Fibroblast of peridontal ligament (primary cell): ENCODE measurements around the gene ZNF282.
A peak's percentile ranks its signal among the peaks of the same experiment; 100 is the strongest.
"Not testable (repeated sequence)": the region's sequence is repeated elsewhere in the genome, so short reads cannot be mapped to it uniquely, and the experiment has no call there.

Source experiments
- DNase-seq: peaks from one replicate; pipeline ENCODE4 v3.0.0-alpha.2; 2010; ENCODE audit errors: extremely low read depth

The ZNF282 gene

DNA sequence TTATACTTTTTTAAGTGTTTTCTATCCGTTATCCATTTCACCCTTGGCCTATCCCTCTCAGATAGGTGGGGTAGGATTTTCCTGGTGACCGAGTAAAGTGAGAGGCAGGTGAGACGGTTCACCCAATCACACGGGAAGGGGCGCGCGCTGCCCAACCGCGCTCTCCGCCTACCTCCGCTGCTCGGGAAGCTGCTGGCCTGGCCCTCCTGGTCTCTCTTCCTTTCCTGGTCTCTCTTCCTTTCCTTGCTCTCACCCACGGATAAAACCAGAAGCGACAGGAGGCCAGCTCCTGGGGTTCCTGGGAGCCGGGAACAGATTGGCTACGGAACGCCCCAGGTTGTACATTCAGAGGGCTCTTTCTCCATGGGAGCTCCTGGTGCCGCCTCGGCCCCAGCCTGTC is 29.8 kb downstream of the ZNF282 start:
- DNase-seq = no peak

DNA sequence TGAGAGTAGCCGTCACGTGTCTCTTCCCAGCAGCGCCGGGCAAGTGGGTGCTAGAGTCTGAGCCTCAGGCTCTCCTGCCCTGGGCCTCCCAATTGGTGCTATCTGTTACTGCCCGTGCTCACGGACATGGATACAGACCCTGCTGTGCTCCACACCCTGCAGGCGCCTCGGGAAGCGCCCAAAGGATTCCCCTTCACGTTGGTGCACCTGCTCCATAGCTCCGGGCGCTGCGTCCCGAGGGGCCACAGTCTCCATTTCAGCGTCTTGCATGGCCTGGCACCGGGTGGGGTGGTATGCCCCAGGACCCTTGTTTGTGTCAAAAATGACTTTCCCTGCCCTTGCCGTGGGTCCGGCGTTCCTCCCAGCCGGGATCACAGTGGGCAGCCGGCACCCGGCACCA is 30.3 kb downstream of the ZNF282 start:
- no peak for DNase-seq

DNA sequence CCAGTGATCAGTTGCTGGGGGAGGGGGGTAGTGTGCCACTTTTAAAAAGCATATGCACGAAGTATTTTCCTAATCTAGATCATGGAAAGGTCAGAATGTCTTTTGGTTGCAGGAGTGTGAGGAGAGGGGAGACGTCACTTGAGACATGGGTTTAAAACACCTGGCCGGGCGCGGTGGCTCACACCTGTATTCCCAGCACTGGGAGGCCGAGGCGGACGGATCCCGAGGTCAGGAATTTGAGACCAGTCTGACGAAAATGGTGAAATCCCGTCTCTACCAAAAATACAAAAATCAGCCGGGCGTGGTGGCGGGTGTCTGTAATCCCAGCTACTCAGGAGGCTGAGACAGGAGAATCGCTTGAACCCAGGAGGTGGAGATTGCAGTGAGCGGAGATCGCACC is 31.0 kb downstream of the ZNF282 start:
- DNase-seq = not testable (repeated sequence)

DNA sequence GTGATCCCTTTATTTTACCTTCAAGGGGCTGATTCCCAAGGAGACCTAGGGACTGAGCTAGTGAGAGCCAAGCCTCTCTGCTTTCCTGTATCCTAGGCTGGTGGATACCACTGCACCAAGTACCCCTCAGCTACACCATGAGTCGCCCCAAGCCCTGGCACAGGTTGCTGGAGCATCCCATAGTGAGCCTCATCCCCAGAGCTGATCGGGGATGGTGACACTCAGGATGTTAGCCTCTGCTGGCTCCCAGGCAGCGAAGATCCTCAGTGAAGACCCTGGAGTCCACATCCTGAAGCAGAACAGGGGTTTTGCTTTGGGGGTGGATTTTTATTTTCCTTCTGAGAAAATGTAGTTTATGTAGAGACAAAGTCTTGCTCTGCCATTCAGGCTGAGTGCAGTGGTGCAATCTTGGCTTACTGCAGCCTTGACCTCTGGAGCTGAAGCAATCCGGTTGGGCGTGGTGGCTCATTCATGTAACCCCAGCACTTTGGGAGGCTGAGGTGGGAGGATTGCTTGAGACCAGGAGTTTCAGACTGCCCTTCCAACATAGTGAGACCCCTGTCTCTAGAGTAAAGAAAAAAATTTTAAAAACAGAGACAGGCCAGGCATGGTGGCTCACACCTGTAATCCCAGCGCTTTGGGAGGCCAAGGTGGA is 31.6 kb downstream of the ZNF282 start:
- no peak for DNase-seq

DNA sequence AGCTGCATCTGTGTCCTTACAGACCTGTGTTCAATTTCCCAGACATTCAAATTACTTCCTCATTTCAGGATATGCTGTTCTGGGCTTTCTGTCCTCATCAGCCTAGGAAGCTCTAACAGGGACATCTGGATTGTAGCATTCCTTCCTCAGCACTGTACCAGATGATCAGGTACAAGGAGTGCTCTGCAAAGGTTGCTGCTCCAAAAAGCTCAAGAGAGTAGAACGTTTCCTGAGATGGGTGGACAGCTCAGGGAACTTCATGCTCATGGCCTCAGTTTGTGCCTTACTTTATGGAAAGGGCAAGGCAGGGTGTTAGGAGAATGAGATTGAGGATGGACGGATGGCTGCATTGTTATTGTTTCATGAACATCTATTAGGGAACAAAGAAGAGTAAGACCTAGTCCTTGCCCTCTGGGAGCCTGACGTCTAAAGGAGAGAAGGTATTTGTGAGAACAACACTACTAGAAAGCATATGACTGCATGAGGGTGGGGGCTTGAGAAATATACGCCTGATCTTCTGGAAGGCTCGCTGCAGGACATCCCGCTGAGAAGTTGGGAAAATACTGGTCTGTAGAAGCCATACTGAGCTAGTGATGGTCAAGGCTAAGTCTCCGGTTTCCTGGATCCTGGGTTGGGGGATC is 33.6 kb downstream of the ZNF282 start:
- no peak for DNase-seq

DNA sequence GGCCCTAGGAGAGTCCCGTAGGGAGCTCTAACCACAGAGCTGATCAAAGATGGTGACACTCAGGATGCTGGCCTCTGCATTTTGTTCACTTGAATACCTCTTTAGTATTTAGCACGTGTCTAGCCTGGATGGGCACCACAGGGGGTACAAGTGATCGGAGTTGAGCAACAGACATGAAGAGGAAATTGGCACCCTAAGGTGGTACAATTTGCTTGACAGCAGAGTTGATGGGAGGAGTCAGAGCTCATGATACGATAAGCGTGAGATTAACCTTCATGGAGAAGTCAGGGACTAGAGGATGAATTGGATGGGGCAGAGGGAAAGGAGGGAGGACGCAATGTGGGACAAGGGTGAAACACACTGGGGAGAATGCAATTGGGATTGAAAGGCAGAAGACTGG is 34.2 kb downstream of the ZNF282 start:
- no peak for DNase-seq

DNA sequence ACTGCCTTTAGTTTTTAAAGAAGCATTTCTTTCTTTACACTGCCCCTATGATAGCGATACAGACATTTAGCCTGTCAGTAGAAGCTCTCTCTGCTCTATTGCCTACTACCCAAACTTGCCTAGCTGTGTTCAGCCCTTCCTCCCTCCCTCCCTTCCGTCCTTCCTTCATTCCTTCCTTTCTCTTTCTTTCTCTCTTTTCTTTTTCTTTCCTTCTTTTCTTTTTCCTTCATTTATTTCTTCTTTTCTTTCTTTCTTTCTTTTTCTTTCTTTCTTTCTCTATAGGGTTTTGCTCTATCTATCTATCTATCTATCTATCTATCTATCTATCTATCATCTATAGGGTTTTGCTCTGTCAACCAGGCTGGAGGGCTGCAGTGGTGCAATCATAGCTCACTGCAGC is 37.0 kb downstream of the ZNF282 start:
- DNase-seq = no peak

DNA sequence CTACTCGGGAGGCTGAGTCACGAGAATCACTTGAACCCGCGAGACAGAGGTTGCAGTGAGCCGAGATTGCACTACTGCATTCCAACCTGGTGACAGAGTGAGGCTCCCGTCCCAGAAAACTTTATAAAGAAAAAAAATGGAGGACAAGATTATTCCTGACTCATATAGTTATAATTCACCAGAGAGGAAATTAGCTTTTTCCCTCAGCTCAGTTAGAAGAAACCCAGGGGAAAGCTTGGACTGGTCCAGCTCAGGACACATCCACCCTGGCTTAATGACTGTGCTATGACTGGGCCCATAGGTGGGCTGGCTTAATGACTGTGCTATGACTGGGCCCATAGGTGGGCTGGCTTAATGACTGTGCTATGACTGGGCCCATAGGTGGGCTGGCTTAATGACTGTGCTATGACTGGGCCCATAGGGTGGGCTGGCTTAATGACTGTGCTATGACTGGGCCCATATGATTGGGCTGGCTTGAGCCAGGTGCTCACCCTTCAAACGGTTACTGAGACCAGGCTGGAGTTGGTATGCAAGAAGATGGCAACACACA is 38.4 kb downstream of the ZNF282 start:
- peak; percentile 87 for DNase-seq

DNA sequence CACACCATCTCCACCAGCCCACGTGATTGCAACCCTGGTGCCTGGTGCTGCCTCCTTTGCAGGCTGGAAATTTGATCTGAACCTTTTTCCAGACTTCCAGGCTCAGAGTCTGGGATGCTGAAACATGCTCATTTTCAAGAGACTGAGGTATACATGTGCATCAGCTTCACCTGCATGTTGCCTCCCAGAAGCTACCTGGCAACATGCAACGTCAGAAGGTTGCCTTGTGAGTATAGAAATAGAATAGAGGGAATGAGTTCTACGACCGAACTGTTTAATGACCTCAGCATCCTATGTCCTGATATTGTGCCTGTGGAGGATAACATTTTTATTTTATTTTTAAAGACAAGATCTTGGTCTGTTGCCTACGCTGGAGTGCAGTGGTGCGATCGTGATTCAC is 42.2 kb downstream of the ZNF282 start:
- DNase-seq = no peak

DNA sequence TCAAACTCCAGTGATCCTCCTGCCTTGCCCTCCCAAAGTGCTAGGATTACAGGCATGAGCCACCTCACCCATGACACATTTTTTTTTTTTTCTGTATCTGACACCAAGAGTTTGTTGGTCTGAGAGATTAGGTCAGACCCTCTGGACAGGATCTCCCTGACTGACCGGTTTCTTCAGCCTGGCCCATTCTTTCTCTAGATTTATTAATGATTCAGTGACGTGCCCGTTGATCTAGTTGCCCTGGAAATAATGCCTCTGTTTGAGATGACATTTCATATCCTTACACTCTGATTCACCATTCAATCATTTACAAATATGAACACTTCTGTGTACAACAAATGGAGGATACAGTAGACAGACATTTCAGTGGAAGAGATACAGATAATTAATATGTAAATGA is 42.7 kb downstream of the ZNF282 start:
- no peak for DNase-seq

DNA sequence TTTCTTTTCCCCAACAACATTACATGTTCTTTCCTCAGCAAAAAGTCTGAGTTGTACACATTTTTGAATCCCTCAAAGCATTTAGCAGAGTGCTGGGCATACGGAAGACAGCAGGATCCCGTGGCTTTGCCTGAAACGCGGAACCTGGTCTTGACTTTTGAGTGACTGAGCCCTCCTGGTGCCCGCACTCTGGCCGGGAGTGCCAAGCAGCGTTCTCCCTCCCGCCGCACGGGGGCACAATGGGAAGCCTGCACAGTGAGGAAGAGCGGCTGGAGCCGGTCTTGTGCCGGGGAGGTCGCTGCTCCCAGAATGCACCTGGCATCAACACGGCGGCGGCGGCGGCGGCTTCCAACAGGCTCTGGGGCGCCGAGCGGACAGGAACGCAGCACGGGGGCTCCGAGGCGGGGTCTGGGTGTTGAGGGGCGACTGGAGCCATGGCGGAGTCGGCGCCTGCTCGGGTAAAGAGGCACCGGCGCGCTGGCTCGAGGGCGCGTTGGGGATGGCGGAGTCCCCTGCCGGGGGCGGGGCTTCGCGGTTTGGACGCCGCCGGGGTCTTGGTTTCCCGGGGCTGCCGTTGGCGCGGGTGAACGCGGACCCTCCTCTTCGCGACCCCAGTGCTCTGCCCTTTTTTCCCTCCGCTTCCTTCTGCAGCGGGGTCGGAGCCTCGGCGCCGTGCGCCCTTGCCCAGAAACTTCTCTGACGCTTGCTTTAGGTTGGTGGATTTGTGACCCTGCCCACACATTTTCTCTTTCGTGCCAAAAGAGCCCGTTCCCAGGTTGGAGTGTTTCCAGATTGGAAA is 44.2 kb downstream of the ZNF282 start, which contains the start of gene ZNF212:
ZNF212 (plus strand) TSS at position 307 of the 799 bp plus-strand sequence; CDS start at position 435, 128 bp downstream.
- DNase-seq = peak; percentile 76

DNA sequence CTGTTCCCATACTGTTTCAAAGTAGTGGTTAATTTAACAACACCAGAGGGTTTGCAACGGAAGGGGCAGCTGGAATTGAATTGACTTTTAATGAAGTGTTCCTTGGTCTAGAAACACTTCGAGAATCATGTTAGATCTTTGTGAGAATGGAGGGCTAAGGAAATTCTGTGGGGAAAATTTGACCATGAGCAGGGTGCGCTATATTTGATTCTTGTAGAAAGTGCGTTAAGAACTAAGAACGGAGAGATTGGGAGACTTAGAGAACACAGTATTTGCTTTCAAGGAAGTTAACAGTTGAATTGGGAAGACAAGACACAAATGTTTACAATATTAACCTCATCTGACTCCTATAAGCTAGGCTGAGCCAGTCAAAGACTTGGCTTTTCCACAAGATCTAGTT is 45.3 kb downstream of the ZNF282 start:
- DNase-seq = no peak

DNA sequence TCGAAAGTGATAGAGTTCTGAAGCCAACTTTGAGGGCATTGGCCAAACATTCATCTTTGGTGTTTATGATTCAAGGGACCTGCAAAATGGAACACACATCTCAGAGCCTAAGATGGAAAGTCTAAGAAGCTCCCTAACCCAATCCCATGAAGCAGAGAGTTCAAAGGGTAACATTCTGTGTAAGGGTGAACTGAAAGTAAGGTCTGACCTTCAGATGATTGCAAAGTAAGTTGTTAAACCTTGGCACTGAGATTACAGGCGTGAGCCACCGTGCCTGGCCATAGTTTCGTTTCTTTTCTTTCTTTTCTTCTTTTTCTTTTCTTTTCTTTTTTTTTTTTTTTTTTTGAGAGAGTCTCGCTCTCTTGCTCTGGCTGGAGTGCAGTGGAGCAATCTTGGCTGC is 46.4 kb downstream of the ZNF282 start:
- no peak for DNase-seq

DNA sequence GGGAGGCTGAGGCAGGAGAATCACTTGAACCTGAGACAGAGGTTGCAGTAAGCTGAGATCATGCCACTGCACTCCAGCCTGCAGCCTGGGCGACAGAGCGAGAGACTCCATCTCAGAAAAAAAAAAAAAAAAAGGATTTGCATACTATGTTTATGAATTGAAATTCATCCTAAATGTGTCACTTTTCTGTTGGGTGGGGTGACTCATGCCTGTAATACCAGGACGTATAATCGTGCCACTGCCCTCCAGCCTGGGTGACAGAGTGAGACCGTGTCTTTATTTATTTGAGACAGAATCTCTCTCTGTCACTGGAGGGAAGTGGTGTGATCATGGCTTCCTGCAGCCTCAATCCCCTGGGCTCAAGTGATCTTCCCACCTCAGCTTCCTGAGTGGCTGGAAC is 49.9 kb downstream of the ZNF282 start:
- no peak for DNase-seq

DNA sequence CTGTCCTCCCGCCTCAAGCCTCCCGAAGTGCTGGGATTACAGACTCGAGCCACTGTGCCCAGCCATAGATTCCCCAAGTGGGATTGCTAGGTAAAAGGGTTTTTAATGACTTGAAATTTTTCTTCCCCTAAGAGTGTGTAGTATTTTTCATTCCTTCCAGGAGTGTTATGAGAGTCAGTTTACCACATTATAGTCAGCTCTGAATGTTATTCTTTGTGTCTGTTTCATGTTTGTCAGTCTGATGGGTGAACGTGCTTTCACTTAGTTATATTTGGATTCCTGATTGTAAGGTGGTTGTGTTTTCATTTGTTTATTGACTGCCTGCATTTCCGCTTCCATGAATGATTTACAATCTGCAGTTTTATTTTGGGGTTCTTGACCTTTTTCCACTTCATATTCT is 50.4 kb downstream of the ZNF282 start:
- no peak for DNase-seq

DNA sequence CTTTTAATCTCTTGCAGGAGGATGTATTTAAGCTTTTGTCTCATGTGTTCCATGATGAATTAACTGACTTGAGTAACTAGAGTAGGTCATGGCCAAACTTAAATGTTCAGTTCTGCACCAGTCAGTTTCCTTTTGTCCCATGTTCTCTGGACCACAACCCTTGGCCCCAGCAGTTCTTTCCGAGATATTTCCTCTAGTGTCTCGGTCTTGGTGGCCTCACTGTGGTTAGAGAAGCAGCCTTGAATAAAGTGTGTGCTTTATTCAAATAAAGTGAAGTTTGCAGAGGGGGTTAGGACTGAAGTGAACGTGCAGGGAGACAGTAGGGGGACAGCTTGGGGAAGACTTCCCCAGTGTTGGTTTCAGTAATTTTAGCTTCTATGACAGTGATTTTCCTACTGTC is 53.4 kb downstream of the ZNF282 start:
- DNase-seq = no peak

DNA sequence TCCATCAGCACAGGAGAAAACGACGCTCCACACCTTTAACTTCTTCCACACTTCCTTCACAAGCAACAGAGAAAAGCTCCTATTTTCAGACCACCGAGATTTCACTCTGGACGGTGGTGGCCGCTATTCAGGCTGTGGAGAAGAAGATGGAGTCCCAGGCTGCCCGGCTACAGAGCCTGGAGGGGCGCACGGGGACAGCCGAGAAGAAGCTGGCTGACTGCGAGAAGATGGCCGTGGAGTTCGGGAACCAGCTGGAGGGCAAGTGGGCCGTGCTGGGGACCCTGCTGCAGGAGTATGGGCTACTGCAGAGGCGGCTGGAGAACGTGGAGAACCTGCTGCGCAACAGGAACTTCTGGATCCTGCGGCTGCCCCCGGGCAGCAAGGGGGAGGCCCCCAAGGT is 54.8 kb downstream of the ZNF282 start:
- DNase-seq = not testable (repeated sequence)

DNA sequence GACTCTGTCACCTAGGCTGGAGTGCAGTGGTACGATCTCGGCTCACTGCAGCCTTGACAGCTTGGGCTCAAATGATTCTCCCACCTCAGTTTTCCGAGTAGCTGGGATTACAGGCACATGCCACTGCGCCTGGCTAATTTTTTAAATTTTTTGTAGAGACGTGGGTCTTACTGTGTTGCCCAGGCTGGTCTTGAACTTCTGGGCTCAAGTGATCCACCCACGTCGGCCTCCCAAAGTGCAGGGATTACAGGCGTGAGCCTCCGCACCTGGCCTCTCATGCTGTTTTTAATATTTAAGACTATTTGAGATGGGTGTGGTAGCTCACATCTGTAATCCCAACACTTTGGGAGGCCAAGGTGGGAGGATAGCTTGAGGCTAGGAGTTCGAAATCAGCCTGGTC is 56.2 kb downstream of the ZNF282 start:
- DNase-seq = not testable (repeated sequence)

DNA sequence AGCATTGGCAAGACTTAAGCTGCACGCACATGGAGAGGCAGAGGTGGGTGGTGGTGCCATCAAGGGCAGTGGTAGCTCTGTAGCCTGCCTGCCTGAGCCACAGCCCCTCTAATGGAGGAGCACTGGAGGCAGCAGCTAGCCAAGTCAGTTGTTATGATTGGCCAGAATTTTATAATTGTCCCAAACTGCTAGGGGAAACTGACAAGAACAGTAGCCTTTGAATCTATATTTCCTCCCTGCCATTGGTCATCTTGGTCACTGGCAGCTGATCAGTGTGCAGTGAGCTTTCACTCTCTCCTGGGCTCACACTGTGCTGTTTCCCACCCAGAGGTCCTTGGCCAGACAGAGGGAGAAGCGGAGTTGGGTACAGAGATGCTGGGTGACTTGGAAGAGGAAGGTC is 57.0 kb downstream of the ZNF282 start:
- DNase-seq = no peak

DNA sequence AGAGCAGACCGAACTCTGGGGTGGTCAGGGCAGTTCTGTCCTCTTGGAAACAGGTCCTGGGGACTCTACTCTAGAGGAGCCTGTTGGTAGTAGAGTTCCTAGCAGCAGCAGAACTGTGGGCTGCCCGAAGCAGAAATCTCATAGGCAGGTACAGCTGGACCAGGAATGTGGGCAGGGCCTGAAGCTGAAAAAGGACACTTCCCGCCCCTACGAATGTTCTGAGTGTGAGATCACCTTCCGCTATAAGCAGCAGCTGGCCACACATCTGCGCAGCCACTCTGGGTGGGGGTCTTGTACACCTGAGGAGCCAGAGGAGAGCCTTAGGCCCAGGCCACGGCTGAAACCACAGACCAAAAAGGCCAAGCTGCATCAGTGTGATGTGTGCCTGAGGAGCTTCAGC is 58.3 kb downstream of the ZNF282 start:
- DNase-seq = no peak

DNA sequence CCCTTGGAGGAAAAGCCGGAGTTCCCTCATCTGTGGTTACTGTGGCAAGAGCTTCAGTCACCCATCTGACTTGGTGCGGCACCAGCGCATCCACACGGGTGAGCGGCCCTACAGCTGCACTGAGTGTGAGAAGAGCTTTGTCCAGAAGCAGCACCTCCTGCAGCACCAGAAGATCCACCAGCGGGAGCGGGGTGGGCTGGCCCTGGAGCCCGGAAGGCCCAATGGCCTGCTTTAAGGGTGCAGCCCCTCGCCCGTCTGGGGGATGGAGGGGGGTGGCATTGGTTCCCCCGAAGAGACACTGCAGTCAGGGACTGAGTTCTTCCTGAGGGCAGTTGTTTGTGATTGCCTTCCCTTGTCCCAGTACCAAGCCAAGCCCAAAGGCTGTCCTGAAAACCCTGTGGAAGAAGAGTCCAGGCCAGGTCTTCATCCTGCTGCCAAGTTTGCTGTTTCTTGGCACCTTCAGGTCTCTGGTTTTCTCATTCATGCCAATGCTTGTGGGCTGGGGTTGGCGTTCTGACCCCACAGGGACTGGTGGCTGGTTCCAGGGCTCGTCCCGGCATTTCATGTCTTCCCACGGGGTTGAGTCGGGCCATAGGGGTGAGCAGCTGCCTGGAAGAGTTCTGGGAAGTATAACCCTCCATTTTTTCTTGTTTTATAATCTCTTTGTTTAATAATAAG is 59.0 kb downstream of the ZNF282 start:
- no peak for DNase-seq

DNA sequence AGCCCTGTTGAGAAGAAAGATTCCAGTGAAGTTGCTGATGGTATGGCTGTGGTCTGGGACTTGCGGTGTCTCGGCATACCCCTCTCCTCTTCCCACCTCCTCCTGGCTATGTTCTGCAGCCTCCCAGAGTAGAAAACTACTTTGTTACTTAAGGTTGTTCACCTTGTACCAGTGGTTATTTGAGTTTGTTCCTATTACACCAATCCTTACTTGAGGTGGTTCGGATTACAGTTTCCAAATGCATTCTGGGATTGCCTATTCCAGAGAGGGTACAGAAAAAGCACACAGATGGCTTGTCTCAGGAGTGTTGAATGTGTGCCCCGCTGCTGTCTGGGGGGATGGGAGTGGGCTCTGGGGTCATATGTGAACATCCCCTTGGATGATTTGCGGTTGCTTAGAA is 59.8 kb downstream of the ZNF282 start:
- no peak for DNase-seq
